Suppressor macrophage (primary cell): ENCODE data around the gene MYOZ3.

Experiments used
- DNase-seq, 4 experiments: peaks; one replicate each; pipeline ENCODE4 v3.0.0-alpha.2; 2020 to 2022

MYOZ3 gene

GRCh38 chr5:150703762-150704161 is 42.7 kb downstream of the MYOZ3 start:
- peak; percentile 56 to 81 (median 64) for DNase-seq

- DNase-seq: no peak
Observed at GRCh38 chr5:150706776-150707390, 45.8 kb downstream of the MYOZ3 start.

GRCh38 chr5:150710165-150710564 is 49.1 kb downstream of the MYOZ3 start:
- DNase-seq: peak in 2 of 4 experiments; percentile 11 to 12

- no peak for DNase-seq
Observed at GRCh38 chr5:150723845-150724244, 62.8 kb downstream of the MYOZ3 start.
